Ovary (tissue), 3 donors: ENCODE results near the gene FASTK.

Experiments
- CTCF ChIP-seq, 3 donors: fragments of 450-650 bp in 2 of 3; fragments of 200-600 bp in 1 of 3; IDR thresholded peaks; one replicate each; pipeline versions ENCODE4 v1.5.1 to v1.8.0; 2016 to 2022; ENCODE audit warnings: antibody characterized with exemption in 3 of 3, mild to moderate bottlenecking in 1 of 3
- EP300 ChIP-seq: sonication (generic); formaldehyde crosslinking; IDR thresholded peaks from one replicate; pipeline ENCODE4 v1.6.1; 2017; ENCODE audit warnings: antibody characterized with exemption
- POLR2A ChIP-seq: fragments of 450-650 bp; IDR thresholded peaks from one replicate; pipeline ENCODE4 v1.6.1; 2017; ENCODE audit warnings: antibody characterized with exemption, mild to moderate bottlenecking, moderate library complexity
- donor health status: DM: no; HTN: no; CAD: no.

- no peak for TF ChIP-seq CTCF (IDR thresholded peaks at IDR 0.05)
- no peak for TF ChIP-seq POLR2A
- no peak for TF ChIP-seq EP300
Observed at GRCh38 chr7:151129117-151129959, 48.7 kb upstream of the FASTK start.
